ENCODE results near the gene COL23A1.
"Not testable (repeated sequence)": the region's sequence is repeated elsewhere in the genome, so short reads cannot be mapped to it uniquely, and the experiment has no call there.

The COL23A1 gene

DNA sequence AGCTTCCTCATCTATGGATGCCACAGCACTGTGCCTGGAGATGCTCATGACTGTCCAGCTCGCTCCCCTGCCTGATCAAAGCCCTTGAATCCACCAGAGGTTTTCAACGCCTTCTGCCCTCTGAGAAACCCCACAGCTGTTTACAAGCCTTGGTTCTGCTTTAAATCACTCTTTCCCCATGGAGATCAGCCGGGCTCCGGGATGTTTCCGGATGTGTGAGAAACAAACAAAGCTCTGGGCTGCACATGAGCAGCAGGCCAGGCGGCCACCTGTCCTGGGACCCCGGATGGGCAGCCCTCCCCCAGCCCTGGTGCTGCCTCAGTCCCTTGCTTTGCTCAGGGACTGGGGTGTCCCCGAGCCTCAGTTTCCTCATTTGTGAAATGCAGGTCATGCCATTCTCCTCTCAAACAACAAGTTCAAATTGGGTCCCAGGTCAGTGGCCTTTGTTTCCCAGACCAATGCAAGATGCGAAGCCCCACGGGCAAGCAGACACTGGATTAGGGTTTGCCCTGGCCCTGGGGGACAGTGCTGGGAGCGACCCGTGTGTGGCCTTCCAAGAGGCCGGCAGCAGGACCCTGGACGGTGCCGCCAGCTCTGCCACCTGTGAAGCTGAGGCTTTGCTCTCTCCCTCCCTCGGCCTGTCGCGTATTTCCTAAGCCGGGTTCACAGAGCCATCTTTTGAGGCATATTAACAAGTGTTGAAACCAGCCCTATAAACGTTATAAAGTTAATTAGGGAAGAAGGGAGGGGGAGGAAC is 315.2 kb downstream of the COL23A1 start:
- no peak for DNase-seq

- no peak for DNase-seq
These were observed 316.3 kb downstream of the COL23A1 start for GRCh38 chr5:178273665-178274541.

GRCh38 chr5:178273041-178273440 is 317.2 kb downstream of the COL23A1 start:
- no peak for DNase-seq

- no peak for DNase-seq
These were observed 317.6 kb downstream of the COL23A1 start for GRCh38 chr5:178272591-178272990.

DNA sequence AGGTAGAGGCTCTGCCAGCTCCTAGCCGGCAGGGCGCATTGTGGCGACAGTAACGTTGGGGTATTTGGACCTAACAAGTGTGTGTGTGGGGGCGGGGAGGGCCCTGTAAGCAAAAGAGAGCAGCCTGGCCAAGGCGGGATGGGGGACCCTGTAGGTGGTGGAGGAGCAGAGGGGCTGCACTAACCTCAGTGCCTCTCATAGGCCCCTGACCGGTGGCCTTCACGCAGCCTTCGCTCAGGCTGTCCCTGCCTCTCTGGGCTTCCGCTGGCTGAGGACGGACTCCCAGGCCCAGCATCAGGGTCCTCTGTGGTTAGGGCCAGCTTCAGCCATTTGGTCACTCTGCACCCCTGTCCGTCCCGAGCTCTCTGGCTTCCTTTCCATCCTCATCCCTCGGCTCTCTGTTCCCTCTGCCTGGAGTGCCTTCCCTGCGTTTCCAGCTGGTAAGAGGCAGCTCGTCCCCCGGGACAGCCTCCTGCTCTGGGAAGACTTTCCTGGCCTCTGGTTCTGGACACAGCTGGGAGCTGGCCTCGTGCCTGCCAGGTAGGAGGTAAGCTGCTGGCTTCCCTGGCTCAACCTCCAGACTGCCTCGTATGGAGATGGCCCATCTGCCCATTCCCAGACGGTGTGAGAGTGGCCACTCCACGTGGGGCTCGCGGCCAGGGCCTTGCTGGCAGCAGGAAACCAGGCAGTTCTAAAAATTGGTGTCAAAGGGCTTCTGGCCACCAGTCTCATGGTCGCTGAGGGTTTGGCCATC is 318.3 kb downstream of the COL23A1 start:
- no peak for DNase-seq

DNA sequence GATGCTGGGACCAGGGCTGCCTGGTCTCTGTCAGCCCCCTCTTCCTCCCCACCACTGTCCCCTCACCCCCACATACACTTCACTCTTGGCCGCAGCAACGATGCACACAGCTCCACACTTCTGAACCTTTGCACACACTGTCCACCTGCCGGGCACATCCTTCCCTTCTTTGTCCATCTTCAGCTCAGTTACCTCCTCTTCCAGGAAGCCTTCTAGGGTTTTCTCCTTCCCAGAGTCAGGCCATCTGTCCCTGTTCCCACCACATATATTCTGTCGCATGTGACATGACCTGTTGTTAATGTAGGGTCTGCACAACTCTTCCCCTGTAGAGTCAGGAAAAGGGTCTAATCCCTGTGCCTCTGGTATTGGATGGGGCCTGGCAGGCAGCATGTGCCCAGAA is 319.0 kb downstream of the COL23A1 start:
- DNase-seq: no peak

DNA sequence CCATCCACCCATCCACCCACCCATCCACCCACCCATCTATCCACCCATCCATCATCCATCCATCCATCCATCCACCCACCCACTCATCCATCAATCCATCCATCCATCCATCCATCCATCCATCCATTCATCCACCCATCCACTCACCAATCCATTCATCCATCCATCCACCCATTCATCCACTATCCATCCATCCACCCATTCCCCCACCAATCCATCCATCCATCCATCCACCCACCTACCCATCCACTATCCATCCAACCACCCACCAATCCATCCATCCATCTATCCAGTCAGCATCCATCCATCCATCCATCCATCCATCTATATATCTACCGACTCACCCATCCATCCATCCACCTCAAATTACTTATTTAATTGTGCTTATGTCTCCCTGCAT is 320.7 kb downstream of the COL23A1 start:
- DNase-seq: no peak

DNA sequence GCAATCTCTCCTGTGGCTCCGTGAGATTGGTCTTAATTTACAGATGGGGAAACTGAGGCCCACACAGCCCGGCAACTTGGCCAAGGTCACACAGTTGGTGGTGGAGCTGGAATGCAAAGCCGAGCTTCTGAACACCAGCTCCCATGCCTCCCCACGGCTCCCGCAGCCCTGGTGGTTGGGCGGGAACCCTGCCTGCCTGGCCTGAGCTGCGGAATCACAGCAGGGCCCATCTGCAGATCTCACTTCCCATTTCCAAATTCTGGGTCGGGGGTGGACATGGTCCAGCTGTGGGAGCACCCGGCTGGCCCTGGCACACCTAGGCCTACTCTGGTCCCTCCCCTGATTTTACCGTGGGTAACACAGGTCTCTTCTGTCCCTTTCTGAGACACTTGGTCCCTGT is 322.3 kb downstream of the COL23A1 start:
- DNase-seq: no peak

GRCh38 chr5:178267245-178267644 is 322.9 kb downstream of the COL23A1 start:
- no peak for DNase-seq

DNA sequence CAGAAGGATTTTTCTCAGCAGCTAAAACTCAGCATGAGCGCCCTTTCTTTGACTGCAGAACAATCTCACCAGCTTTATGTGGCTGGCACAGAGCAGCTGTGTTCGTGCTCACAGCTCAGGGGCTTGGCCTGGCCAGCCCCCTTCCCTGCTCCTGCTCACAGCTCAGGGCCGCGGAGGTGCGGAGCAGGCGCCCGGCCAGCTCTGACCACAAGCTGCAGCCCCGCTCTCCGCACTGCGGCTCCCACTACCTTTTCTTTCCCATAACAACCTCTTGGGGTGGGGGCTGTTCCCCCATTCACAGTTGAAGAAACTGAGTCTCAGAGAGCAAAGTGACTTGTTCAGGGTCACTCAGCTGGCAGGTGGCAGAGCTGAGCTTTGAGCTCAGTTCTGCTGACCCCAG is 323.6 kb downstream of the COL23A1 start:
- no peak for DNase-seq

GRCh38 chr5:178265746-178266145 is 324.4 kb downstream of the COL23A1 start:
- no peak for DNase-seq

DNA sequence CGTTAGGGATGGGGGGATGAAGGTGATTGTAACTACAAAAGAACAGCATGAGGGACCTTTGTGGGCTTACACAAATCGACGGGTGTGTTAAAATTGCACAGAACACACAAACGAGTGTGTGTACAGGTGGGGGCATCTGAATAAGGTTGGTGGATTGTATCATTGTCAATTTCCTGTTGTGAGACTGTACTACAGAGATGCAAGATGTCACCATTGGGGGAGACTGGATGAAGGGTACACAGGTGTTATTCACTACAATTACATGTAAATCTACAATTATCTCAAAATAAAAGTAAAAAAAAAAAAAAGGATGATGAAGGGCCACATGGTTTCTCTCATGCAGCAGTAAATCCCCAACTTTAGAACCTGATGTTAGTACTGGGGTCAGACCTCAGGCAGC is 326.1 kb downstream of the COL23A1 start:
- no peak for DNase-seq

DNA sequence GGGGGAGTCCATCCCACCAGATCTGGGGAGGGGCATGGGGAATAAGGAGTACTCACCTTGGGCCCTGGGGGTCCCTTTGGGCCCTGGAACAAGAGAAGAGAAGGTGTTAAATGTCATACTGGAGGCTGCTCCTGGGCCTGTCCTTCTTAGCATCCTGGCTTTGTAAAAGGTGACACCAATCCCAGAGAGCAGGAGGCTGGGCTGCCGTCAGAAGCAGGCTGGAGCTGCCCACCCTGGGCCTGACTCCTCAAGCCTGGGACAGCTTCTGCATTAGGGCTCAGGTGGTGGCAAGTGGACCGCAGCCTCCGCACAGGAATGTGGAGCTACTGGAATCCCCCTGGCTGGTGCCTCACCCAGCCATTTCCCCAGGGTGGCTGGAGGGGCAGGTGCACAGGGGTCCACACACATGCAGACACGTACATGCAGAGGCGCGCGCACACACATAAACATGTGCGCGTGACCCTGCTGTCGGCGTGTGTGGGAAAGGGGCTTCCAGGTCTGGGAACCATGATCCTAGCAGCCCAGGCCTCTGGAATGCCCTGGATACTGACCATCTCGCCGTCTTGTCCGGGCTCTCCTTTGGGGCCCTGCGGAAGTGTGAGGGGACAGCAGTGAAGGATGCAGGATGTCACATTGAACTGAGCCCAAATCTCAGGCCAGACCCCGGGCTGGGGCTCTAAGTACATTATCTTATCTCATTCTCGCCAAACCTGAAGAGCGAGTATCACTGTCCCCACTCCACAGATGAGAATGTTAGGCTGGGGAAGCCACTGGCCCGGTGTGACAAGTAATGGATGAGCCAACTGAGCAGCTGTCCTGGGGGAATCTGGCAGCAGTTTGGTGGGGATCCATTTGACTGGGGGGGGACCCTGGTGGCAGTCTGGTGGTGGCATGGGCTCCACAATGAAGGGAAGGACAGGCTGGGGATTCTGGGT is 328.3 kb downstream of the COL23A1 start:
- no peak for DNase-seq

- DNase-seq: no peak
These were observed 330.3 kb downstream of the COL23A1 start for GRCh38 chr5:178259623-178260536.

DNA sequence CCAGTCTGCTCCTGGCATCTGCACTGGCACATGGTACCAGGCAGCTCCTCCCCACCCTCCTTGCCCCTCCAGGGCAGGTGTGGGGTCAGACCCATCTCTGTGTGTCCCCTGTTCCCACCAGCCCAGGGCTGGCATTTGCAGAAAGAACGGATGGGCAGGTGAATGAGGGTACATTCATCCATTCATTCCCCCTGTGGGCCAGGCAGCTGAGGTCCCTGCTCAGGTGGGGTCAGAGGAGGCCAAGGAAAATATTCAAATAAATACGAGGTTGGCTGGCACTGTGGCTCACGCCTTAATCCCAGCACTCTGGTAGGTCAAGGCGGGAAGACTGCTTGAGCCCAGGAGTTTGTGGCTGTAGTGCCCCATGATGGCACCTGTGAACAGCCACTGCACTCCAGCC is 332.5 kb downstream of the COL23A1 start:
- no peak for DNase-seq

GRCh38 chr5:178256746-178257145 is 333.4 kb downstream of the COL23A1 start:
- no peak for DNase-seq

DNA sequence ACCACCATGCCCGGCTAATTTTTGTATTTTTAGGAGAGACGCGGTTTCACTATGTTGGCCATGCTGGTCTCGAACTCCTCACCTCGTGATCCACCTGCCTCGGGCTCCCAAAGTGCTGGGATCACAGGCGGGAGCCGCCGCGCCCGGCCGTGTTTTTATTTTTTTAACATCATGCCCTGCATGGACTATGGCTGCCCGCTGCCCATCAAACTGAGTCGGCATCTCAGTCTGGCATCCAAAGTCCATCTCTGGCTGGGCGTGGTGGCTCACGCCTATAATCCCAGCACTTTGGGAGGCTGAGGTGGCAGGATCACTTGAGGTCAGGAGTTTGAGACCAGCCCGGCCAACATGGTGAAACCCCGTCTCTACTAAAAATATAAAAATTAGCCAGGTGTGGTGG is 336.6 kb downstream of the COL23A1 start:
- not testable (repeated sequence) for DNase-seq

GRCh38 chr5:178252258-178252657 is 337.9 kb downstream of the COL23A1 start:
- no peak for DNase-seq

- DNase-seq: no peak
These were observed 339.9 kb downstream of the COL23A1 start for GRCh38 chr5:178250263-178250662.

DNA sequence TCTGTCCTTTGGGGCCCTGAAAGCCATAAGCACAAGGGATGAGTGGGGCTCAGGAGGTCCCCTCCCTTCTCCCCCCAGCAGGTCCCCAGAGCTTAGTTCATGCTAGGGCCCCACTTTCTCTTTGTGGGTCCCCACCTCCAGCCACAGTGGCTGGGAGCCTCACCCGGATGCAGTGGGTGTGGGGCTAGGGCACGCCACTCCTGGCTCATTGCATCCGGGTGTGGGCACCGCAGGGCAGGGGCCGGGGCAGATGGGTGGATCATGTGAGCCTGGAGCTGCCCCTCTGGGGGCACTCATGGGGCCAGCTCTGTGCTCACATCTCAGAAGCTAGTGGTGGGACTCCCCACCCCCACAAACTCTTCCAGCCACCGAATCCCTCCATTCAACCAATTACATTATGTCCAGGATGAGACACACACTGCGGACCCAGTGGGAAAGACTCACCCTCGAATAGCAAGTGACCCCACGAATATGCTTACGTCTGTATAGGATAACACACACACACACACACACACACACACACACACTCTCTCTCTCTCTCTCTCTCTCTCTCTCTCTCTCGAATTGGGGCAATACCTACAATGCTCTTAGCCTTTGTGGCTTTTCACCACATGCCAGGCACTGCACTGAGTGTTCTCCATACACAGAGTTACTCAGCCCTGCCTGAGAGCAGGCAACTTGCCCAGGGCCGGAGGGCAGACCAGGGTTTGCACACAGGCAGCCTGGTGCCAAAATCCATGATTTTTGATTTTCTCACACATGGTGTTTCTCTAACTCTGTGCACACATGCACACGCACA is 340.8 kb downstream of the COL23A1 start:
- no peak for DNase-seq

Measured in OCI-M1 (cell line).